ENCODE results near the gene KIT. TPM values are rescaled to one million over a fixed set of nuclear protein-coding genes. Genes with fewer than 3 reads are reported as not detected.

The KIT gene
- total RNA-seq, 1 experiment from 2014 or later, result 1.5 TPM

DNA sequence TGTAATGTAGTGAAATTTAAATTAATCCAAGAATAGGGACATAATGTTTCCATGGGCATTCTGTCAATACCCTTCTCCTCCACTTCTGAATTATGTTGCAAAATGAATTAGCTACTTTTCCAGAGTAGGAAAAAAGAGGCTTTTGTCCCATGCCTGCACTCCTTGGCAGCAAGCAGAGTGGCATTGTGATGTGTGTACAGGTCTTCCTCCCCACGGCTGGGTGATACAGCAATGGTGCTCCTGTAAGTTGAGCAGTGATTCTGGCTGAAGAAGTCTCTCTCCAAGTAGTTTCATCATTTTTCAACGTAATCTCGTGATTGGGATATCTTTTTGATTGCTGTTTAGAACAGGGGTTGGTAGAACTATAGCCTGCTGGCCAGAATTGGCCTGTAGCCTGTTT lies 59.9 kb downstream of the KIT start:
- intact Hi-C loops (cut with micrococcal nuclease; ENCODE audit: unreplicated experiment) (no loop called here), in situ Hi-C loops (cut with HindIII; ENCODE audit: low pct_unique_long_range_greater_than_20kb, low sequenced_read_pairs) (no loop called here)
- BruUV-seq (replicated peaks), result no TSS peak
- TF ChIP-seq POLR2AphosphoS5 (IDR thresholded peaks at IDR 0.05; ENCODE audit: low read depth, low read length) (no peak), CTCF (IDR thresholded peaks at IDR 0.05) (no peak), REST (IDR thresholded peaks at IDR 0.05; ENCODE audit: insufficient read depth in 1 of 2, low read depth in 2 of 2, low read length in 1 of 2) (no peak), SIN3A (IDR thresholded peaks at IDR 0.05; ENCODE audit: borderline replicate concordance, insufficient read depth, low read depth, low read length) (no peak), TCF7L2 (IDR thresholded peaks at IDR 0.05; ENCODE audit: low read depth, low read length) (no peak)
- ATAC-seq (no peak), DNase-seq (ENCODE audit: low read depth, low spot score) (no peak)
- H3K27me3 ChIP-seq (ENCODE audit: control insufficient read depth, insufficient read depth, low read length), result no peaks in the 10 kb centered on the region
- CTCF ChIA-PET, result no interaction called here
- POLR2A ChIA-PET, result no interaction called here
- H3K9me3 ChIP-seq (ENCODE audit: control insufficient read depth, insufficient read depth, low read depth, low read length), result no peaks in the 10 kb centered on the region
- no peak overlapping the region for H3K4me3 ChIP-seq (ENCODE audit: low read depth in 2 of 2, low read length in 2 of 2)
- H3K36me3 ChIP-seq (ENCODE audit: control insufficient read depth, insufficient read depth, low read length), result no peaks in the 10 kb centered on the region
- H3K4me1 ChIP-seq (ENCODE audit: control insufficient read depth, insufficient read depth, low read length), result no peaks in the 10 kb centered on the region
- H3K27ac ChIP-seq (ENCODE audit: low read length), result no peak overlapping the region

GRCh38 chr4:54719378-54719777 lies 61.6 kb downstream of the KIT start:
- ChIA-PET CTCF (no interaction called here), POLR2A (no interaction called here)
- intact Hi-C loops (cut with micrococcal nuclease; ENCODE audit: unreplicated experiment) (no loop called here), in situ Hi-C loops (cut with HindIII; ENCODE audit: low pct_unique_long_range_greater_than_20kb, low sequenced_read_pairs) (no loop called here)
- Histone ChIP-seq H3K27me3 (ENCODE audit: control insufficient read depth, insufficient read depth, low read length) (no peaks in the 10 kb centered on the region), H3K4me3 (ENCODE audit: low read depth in 2 of 2, low read length in 2 of 2) (no peak overlapping the region), H3K36me3 (ENCODE audit: control insufficient read depth, insufficient read depth, low read length) (no peaks in the 10 kb centered on the region), H3K9me3 (ENCODE audit: control insufficient read depth, insufficient read depth, low read depth, low read length) (no peaks in the 10 kb centered on the region), H3K4me1 (ENCODE audit: control insufficient read depth, insufficient read depth, low read length) (no peaks in the 10 kb centered on the region), H3K27ac (ENCODE audit: low read length) (no peak overlapping the region)
- no peak for TF ChIP-seq TCF7L2 (IDR thresholded peaks at IDR 0.05; ENCODE audit: low read depth, low read length)
- no peak for TF ChIP-seq POLR2AphosphoS5 (IDR thresholded peaks at IDR 0.05; ENCODE audit: low read depth, low read length)
- no peak for TF ChIP-seq CTCF (IDR thresholded peaks at IDR 0.05)
- no peak for TF ChIP-seq SIN3A (IDR thresholded peaks at IDR 0.05; ENCODE audit: borderline replicate concordance, insufficient read depth, low read depth, low read length)
- no peak for TF ChIP-seq REST (IDR thresholded peaks at IDR 0.05; ENCODE audit: insufficient read depth in 1 of 2, low read depth in 2 of 2, low read length in 1 of 2)
- ATAC-seq, result no peak
- no TSS peak for BruUV-seq (replicated peaks)
- no peak for DNase-seq (ENCODE audit: low read depth, low spot score)
